ENCODE results near the gene USP34. TPM values are rescaled to one million over a fixed set of nuclear protein-coding genes. Genes with fewer than 3 reads are reported as not detected.
A peak's percentile ranks its signal among the peaks of the same experiment; 100 is the strongest.
"Not testable (repeated sequence)": the region's sequence is repeated elsewhere in the genome, so short reads cannot be mapped to it uniquely, and the experiment has no call there.

Gene USP34
- total RNA-seq, 2 donors from 2014 or later, result 111 to 126 TPM

DNA sequence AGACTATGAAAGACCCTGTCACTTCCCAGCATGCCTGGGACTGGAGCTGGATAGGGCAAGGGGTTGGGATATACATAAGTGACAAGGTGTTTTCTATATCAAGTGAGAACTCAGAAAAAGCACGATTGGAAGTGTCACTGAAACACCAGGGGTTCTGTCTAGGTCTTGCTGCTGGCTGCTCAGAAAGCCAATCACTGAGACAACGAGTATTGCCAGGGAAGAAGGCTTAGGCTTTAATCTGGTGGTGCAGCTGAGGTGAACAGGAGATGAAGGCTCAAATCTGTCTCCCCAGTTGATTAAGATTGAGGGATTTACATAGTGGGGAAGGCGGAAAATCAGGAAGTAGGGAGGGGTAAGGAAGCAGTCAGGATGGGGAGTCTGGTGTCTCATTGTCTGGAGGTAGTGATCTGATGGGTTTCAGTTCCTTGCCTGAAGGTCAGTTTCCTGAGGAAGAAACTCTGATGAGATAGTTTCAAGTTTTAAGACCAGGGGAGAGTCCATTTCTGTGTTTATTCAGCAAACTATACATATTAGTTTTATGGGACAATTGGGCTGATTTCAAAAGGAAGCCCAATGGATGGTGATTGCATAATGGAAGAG, 312.4 kb downstream of the USP34 start:
- DNase-seq (ENCODE audit: low spot score in 2 of 2) (no peak), ATAC-seq (no peak)
- Mint-ChIP-seq H3K9me3 (peaks cover 0 to 9% of the 10 kb centered on the region in 2 donors), H3K36me3 (peaks cover 18 to 27% of the 10 kb centered on the region in 2 donors), H3K27ac (no peak overlapping the region)

GRCh38 chr2:61157371-61158003, 313.4 kb downstream of the USP34 start:
- Mint-ChIP-seq H3K9me3 (peaks cover 0 to 9% of the 10 kb centered on the region in 2 donors), H3K27ac (peak overlapping the region in 1 of 2 donors; percentile 22), H3K36me3 (peaks cover 13 to 21% of the 10 kb centered on the region in 2 donors)
- ATAC-seq, result no peak
- no peak for DNase-seq (ENCODE audit: low spot score in 2 of 2)

GRCh38 chr2:61151436-61151835, 319.5 kb downstream of the USP34 start:
- ATAC-seq (no peak), DNase-seq (ENCODE audit: low spot score in 2 of 2) (no peak)
- H3K36me3 Mint-ChIP-seq, result peaks cover 7% of the 10 kb centered on the region in 2 donors
- H3K27ac Mint-ChIP-seq, result no peak overlapping the region
- H3K9me3 Mint-ChIP-seq, result no peaks in the 10 kb centered on the region

DNA sequence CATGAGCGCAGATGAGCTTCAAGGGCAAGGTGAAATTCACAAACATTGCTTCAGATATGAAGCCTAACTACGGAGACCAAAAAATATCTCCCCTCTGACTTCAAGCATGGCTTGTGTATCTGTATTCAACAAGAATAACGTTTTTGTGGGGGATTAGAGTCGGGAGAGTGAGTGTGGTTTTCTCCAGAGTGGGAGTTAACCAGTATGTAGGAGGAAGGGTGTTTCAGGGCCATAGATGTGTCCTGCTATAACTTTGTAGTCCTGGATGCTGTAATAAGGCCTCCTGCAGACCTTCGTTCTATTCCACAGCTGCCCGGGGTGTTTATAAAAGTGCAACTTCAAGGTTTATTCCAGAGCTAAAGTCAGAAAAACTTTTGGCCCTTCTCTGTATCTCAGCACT, 321.8 kb downstream of the USP34 start:
- DNase-seq (ENCODE audit: low spot score in 2 of 2) (no peak), ATAC-seq (no peak)
- Mint-ChIP-seq H3K9me3 (no peaks in the 10 kb centered on the region), H3K27ac (no peak overlapping the region), H3K36me3 (peaks cover 13% of the 10 kb centered on the region in 2 donors)

- ATAC-seq; H3K9me3 Mint-ChIP-seq; DNase-seq (ENCODE audit: low spot score in 2 of 2); H3K27ac Mint-ChIP-seq: not testable (repeated sequence)
- peaks cover 13 to 15% of the 10 kb centered on the region in 2 donors for H3K36me3 Mint-ChIP-seq
These were observed 322.8 kb downstream of the USP34 start for GRCh38 chr2:61148091-61148490.

DNA sequence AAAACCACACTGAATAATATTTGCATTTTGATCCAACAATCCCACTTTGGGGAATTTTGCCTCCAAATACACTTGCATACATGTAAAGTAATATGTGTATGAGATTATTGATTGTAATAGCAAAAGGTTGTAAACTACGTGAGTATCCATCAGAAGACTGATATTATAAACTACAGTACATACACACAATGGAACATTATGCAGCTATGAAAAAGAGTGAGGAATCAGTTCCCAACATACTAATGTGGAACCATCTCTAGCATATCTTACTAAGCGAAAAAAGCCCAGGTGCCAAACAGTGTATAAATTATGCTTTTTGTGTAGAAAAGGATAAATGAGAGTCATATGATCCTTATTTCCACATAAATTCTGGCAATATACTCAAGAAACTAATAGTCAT, 324.9 kb downstream of the USP34 start:
- Mint-ChIP-seq H3K36me3 (peaks cover 13 to 18% of the 10 kb centered on the region in 2 donors), H3K27ac (no peak overlapping the region), H3K9me3 (no peaks in the 10 kb centered on the region)
- DNase-seq (ENCODE audit: low spot score in 2 of 2) (no peak), ATAC-seq (no peak)

DNA sequence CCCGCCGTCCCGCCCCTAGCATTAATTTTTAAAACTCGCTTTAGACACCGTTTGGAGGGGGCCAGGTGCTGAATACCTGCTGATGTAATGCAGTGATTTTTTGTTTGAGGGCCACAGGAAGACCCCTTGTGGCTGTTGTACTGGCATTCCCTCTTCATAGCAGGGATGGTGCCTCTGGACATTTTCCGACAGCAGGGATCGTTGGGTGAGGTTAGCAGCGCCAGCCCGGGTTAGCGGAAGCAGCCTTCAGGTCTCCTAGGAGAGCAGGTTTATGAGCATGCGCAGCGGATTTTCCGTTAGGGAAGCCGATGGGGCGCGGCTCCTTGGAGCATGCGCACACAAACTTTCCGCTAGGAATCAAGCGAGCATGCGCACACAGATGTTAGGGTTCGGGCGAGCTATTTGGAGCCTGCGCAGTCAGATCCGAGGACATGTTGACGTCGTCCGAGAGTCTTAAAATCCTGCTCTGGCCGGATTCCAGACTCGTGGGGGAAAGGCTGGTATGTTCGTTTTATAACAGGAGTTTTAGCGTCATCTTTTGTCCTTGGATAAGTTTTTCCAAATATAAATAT, 326.1 kb downstream of the USP34 start:
- H3K36me3 Mint-ChIP-seq, result peaks cover 11 to 13% of the 10 kb centered on the region in 2 donors
- ATAC-seq, result peak; percentile 95 to 97
- no peaks in the 10 kb centered on the region for H3K9me3 Mint-ChIP-seq

GRCh38 chr2:61141151-61141550, 329.7 kb downstream of the USP34 start:
- Mint-ChIP-seq H3K36me3 (peaks cover 6 to 11% of the 10 kb centered on the region in 2 donors), H3K9me3 (no peaks in the 10 kb centered on the region), H3K27ac (no peak overlapping the region)
- ATAC-seq (no peak), DNase-seq (ENCODE audit: low spot score in 2 of 2) (no peak)

More for the DNA sequence above, 326.1 kb downstream of the USP34 start:
- peak overlapping the region; percentile 92 to 98 for H3K27ac Mint-ChIP-seq
- DNase-seq (ENCODE audit: low spot score in 2 of 2), result peak; percentile 92 to 97

DNA sequence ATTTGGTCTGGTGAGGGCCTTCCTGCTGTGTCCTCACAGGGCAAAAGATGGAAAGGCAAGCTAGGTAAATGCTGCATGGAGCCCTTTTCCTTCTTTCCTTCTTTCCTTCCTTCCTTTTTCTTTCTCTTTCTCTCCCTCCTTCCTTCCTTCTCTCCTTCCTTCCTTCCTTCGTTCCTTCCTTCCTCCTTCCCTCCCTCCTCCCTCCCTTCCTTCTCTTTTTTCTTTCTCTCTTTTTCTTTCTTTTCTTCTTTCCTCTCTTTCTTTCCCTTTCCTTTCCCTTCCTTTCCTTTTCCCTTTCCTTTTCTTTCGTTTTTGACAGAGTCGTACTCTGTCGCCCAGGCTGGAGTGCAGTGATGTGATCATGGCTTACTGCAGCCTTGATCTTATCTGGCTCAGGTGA, 332.0 kb downstream of the USP34 start:
- no peak overlapping the region for H3K27ac Mint-ChIP-seq
- ATAC-seq, result no peak
- no peak for DNase-seq (ENCODE audit: low spot score in 2 of 2)
- H3K36me3 Mint-ChIP-seq, result peaks cover 0 to 5% of the 10 kb centered on the region in 2 donors
- no peaks in the 10 kb centered on the region for H3K9me3 Mint-ChIP-seq

Other genes with a start within 250 kb of the USP34 start
- 100 to 1,000 TPM; 208 to 300 TPM for gene XPO1, start 67.3 kb upstream of the USP34 start, total RNA-seq

Data from activated naive CD4-positive, alpha-beta T cell treated with anti-CD3 and anti-CD28 coated beads, Interleukin-2, amount 50 U/mL, for 72 hours (primary cell).